Measurements from ENCODE around the gene CACNB1.

CACNB1 gene

GRCh38 chr17:39123627-39124026 is 73.8 kb downstream of the CACNB1 start:
- DNase-seq (ENCODE audit: low read depth in 2 of 2), result no peak
